Neutrophil (primary cell): ENCODE data around the gene BRICD5.

Experiments
- H3K27ac ChIP-seq: fragments of 200-600 bp; sonication (generic); 2 replicates; pipeline ENCODE4 v1.5.1; 2016; ENCODE audit warnings: mild to moderate bottlenecking, moderate library complexity
- H3K27me3 ChIP-seq: fragments of 200-600 bp; sonication (generic); 2 replicates; pipeline ENCODE4 v1.6.0; 2016; ENCODE audit warnings: mild to moderate bottlenecking
- H3K36me3 ChIP-seq: fragments of 200-600 bp; sonication (generic); 2 replicates; pipeline ENCODE4 v1.5.1; 2017
- H3K4me1 ChIP-seq, 2 experiments: fragments of 200-600 bp in 1 of 2; sonication (generic) in 1 of 2; 1 replicate in 1 of 2; 2 replicates in 1 of 2; pipeline versions ENCODE4 v1.5.1 to v1.6.1; 2013 to 2016; ENCODE audit warnings: low read depth in 1 of 2, low read length in 1 of 2, mild to moderate bottlenecking in 1 of 2, moderate library complexity in 1 of 2; ENCODE audit not compliant: control insufficient read depth in 1 of 2, insufficient read depth in 1 of 2
- H3K4me3 ChIP-seq, 2 experiments: fragments of 200-600 bp in 1 of 2; sonication (generic) in 1 of 2; 1 replicate in 1 of 2; 2 replicates in 1 of 2; pipeline ENCODE4 v1.5.1; 2013 to 2016; ENCODE audit warnings: low read depth in 1 of 2, low read length in 1 of 2, mild to moderate bottlenecking in 1 of 2, moderate library complexity in 1 of 2
- H3K9me3 ChIP-seq: fragments of 200-600 bp; sonication (generic); 2 replicates; pipeline ENCODE4 v1.5.1; 2016
- CTCF ChIP-seq: fragments of 200-600 bp; sonication (generic); IDR thresholded peaks from 2 replicates; pipeline ENCODE4 v1.5.1; 2016; ENCODE audit warnings: antibody characterized with exemption

The BRICD5 gene

GRCh38 chr16:2252806-2253148 lies 42.1 kb upstream of the BRICD5 start:
- Histone ChIP-seq H3K36me3 (peaks cover 48% of the 10 kb centered on the region), H3K27me3 (no peaks in the 10 kb centered on the region), H3K27ac (no peak overlapping the region), H3K4me3 (no peak overlapping the region), H3K9me3 (no peaks in the 10 kb centered on the region), H3K4me1 (peaks cover 16 to 21% of the 10 kb centered on the region in 2 experiments)
- TF ChIP-seq CTCF, result no peak

- Histone ChIP-seq H3K27ac (peak within 1 kb of the TSS; percentile 83), H3K4me3 (peak within 1 kb of the TSS; percentile 73), H3K36me3 (peaks cover 39% of the 10 kb centered on the region), H3K27me3 (no peaks in the 10 kb centered on the region), H3K9me3 (no peaks in the 10 kb centered on the region), H3K4me1 (peaks cover 16 to 21% of the 10 kb centered on the region in 2 experiments)
- peak; percentile 96 for TF ChIP-seq CTCF
These were observed 40.8 kb upstream of the BRICD5 start, which contains the start of gene ECI1 for GRCh38 chr16:2251296-2252111. Gene ECI1 (minus strand): TSS chr16:2251587. CDS start chr16:2251566, 21 bp downstream.

GRCh38 chr16:2250652-2251295 lies 40.1 kb upstream of the BRICD5 start:
- no peaks in the 10 kb centered on the region for H3K9me3 ChIP-seq
- H3K27me3 ChIP-seq, result no peaks in the 10 kb centered on the region
- H3K4me3 ChIP-seq, result peak overlapping the region; percentile 73
- H3K27ac ChIP-seq, result peak overlapping the region; percentile 83
- TF ChIP-seq CTCF, result no peak
- peaks cover 16 to 21% of the 10 kb centered on the region in 2 experiments for H3K4me1 ChIP-seq
- peaks cover 39% of the 10 kb centered on the region for H3K36me3 ChIP-seq

- TF ChIP-seq CTCF, result no peak
- peaks cover 45% of the 10 kb centered on the region for H3K36me3 ChIP-seq
- no peak overlapping the region for H3K4me3 ChIP-seq
- H3K9me3 ChIP-seq, result no peaks in the 10 kb centered on the region
- peaks cover 8 to 12% of the 10 kb centered on the region in 2 experiments for H3K4me1 ChIP-seq
- H3K27me3 ChIP-seq, result no peaks in the 10 kb centered on the region
- H3K27ac ChIP-seq, result no peak overlapping the region
These were observed 35.7 kb upstream of the BRICD5 start for GRCh38 chr16:2246301-2246885.

GRCh38 chr16:2244926-2245795 lies 34.5 kb upstream of the BRICD5 start:
- H3K4me1 ChIP-seq, result peaks cover 0 to 3% of the 10 kb centered on the region in 2 experiments
- H3K27ac ChIP-seq, result no peak overlapping the region
- peaks cover 52% of the 10 kb centered on the region for H3K36me3 ChIP-seq
- H3K4me3 ChIP-seq, result no peak overlapping the region
- no peak for TF ChIP-seq CTCF
- no peaks in the 10 kb centered on the region for H3K27me3 ChIP-seq
- no peaks in the 10 kb centered on the region for H3K9me3 ChIP-seq
